A673 (cell line): Measurements from ENCODE around the gene ECSCR.

Experiments
- CTCF ChIP-seq: fragments of 300-800, 200-600 bp; sonication (generic); conservative IDR thresholded peaks from 2 replicates; pipeline ENCODE4 v1.5.1; 2017; ENCODE audit warnings: low read depth, mild to moderate bottlenecking, antibody characterized with exemption, low read length, moderate library complexity, mixed read lengths
- EZH2 ChIP-seq: fragments of 200-600 bp; sonication (generic); IDR thresholded peaks from 2 replicates; pipeline ENCODE4 v1.6.1; 2017; ENCODE audit warnings: borderline replicate concordance, low read depth, mild to moderate bottlenecking, mixed read lengths, antibody characterized with exemption, low read length; ENCODE audit not compliant: poor library complexity, severe bottlenecking

GRCh38 chr5:139446956-139447779 is 15.4 kb downstream of the ECSCR start:
- TF ChIP-seq CTCF = no peak
- TF ChIP-seq EZH2 = no peak
